Measurements from ENCODE around the gene SLC25A17.

GRCh38 chr22:40799008-40799407, 20.1 kb downstream of the SLC25A17 start:
- TF ChIP-seq POLR2A (IDR thresholded peaks at IDR 0.05; ENCODE audit: low read length) (no peak), GATA1 (IDR thresholded peaks at IDR 0.05; ENCODE audit: low read depth, low read length) (no peak)
